H9 (cell line): ENCODE measurements around the gene NTRK2. TPM values are rescaled to one million over a fixed set of nuclear protein-coding genes. Genes with fewer than 3 reads are reported as not detected.

Experiments used
- DNase-seq: peaks from one replicate; pipeline ENCODE4 v3.0.0-alpha.2; 2017
- H2AFZ ChIP-seq: one replicate; pipeline ENCODE4 v1.6.1; 2013; ENCODE audit warnings: mild to moderate bottlenecking, low read length, control low read depth, moderate library complexity
- H2AK5ac ChIP-seq: 2 replicates; pipeline ENCODE4 v1.6.1; 2013; ENCODE audit warnings: low read length, control low read depth, mixed read lengths; ENCODE audit not compliant: insufficient read length
- H2BK120ac ChIP-seq: one replicate; pipeline ENCODE4 v1.6.1; 2013; ENCODE audit warnings: low read depth, mild to moderate bottlenecking, low read length, control low read depth, inconsistent platforms; ENCODE audit not compliant: poor library complexity, severe bottlenecking
- H2BK12ac ChIP-seq: 2 replicates; pipeline ENCODE4 v1.6.1; 2013; ENCODE audit warnings: low read length, control low read depth, mixed read lengths, low read depth; ENCODE audit not compliant: insufficient read length
- H2BK15ac ChIP-seq: 2 replicates; pipeline ENCODE4 v1.6.1; 2013; ENCODE audit warnings: low read depth, low read length, control low read depth
- H2BK20ac ChIP-seq: one replicate; pipeline ENCODE4 v1.6.1; 2013; ENCODE audit warnings: low read depth, mild to moderate bottlenecking, low read length, control low read depth, inconsistent platforms; ENCODE audit not compliant: poor library complexity, severe bottlenecking
- H2BK5ac ChIP-seq: 2 replicates; pipeline ENCODE4 v1.6.1; 2013; ENCODE audit warnings: low read length, control low read depth, mixed read lengths; ENCODE audit not compliant: insufficient read length
- H3K14ac ChIP-seq: 2 replicates; pipeline ENCODE4 v1.6.1; 2013; ENCODE audit warnings: low read length, control low read depth; ENCODE audit not compliant: insufficient read depth
- H3K18ac ChIP-seq: 2 replicates; pipeline ENCODE4 v1.6.1; 2013; ENCODE audit warnings: low read depth, mild to moderate bottlenecking, mixed read lengths, low read length, control low read depth; ENCODE audit not compliant: insufficient read length
- H3K23ac ChIP-seq: 2 replicates; pipeline ENCODE4 v1.6.1; 2013; ENCODE audit warnings: low read length, control low read depth, mixed read lengths, low read depth; ENCODE audit not compliant: insufficient read length
- H3K23me2 ChIP-seq: 2 replicates; pipeline ENCODE4 v1.6.1; 2013; ENCODE audit warnings: low read depth, mild to moderate bottlenecking, mixed read lengths, low read length, control low read depth; ENCODE audit not compliant: insufficient read length, poor library complexity, severe bottlenecking
- H3K27ac ChIP-seq: 2 replicates; pipeline ENCODE4 v1.5.1; 2013; ENCODE audit warnings: low read length, control low read depth, mixed read lengths, low read depth; ENCODE audit not compliant: insufficient read length
- H3K27me3 ChIP-seq: 2 replicates; pipeline ENCODE4 v1.6.1; 2013; ENCODE audit warnings: low read length, control low read depth, inconsistent platforms; ENCODE audit not compliant: insufficient read depth
- H3K4ac ChIP-seq: 2 replicates; pipeline ENCODE4 v1.6.1; 2013; ENCODE audit warnings: low read depth, mild to moderate bottlenecking, control low read depth, inconsistent platforms, low read length, moderate library complexity
- H3K4me1 ChIP-seq: 2 replicates; pipeline ENCODE4 v1.6.1; 2013; ENCODE audit warnings: low read length, control low read depth, inconsistent platforms; ENCODE audit not compliant: insufficient read depth
- H3K4me2 ChIP-seq: 2 replicates; pipeline ENCODE4 v1.6.1; 2013; ENCODE audit warnings: low read length, control low read depth, mixed read lengths; ENCODE audit not compliant: insufficient read length, insufficient read depth
- H3K56ac ChIP-seq: 2 replicates; pipeline ENCODE4 v1.6.1; 2013; ENCODE audit warnings: low read depth, mild to moderate bottlenecking, mixed read lengths, low read length, control low read depth; ENCODE audit not compliant: insufficient read length
- H3K79me1 ChIP-seq: 2 replicates; pipeline ENCODE4 v1.6.1; 2013; ENCODE audit warnings: low read depth, mild to moderate bottlenecking, moderate library complexity, low read length, control low read depth, inconsistent platforms; ENCODE audit not compliant: insufficient read depth, poor library complexity, severe bottlenecking
- H3K79me2 ChIP-seq: 2 replicates; pipeline ENCODE4 v1.6.1; 2013; ENCODE audit warnings: low read length, control low read depth, inconsistent platforms; ENCODE audit not compliant: insufficient read depth
- H3K9ac ChIP-seq: 2 replicates; pipeline ENCODE4 v1.6.1; 2013; ENCODE audit warnings: low read length, control low read depth, mixed read lengths; ENCODE audit not compliant: insufficient read length; ENCODE audit errors: extremely low read depth
- H3K9me3 ChIP-seq: one replicate; pipeline ENCODE4 v1.6.1; 2013; ENCODE audit warnings: low read depth, low read length, inconsistent platforms; ENCODE audit not compliant: control insufficient read depth
- H3T11ph ChIP-seq: one replicate; pipeline ENCODE4 v1.6.1; 2013; ENCODE audit warnings: mild to moderate bottlenecking, low read length, control low read depth, inconsistent platforms
- H4K20me1 ChIP-seq: one replicate; pipeline ENCODE4 v1.6.1; 2013; ENCODE audit not compliant: control insufficient read depth, insufficient read length, insufficient read depth
- H4K5ac ChIP-seq: 2 replicates; pipeline ENCODE4 v1.6.1; 2013; ENCODE audit warnings: low read depth, mild to moderate bottlenecking, mixed read lengths, low read length, control low read depth; ENCODE audit not compliant: insufficient read length
- H4K8ac ChIP-seq: replicated peaks from 2 replicates; pipeline ENCODE4 v1.6.1; 2013; ENCODE audit warnings: low read length, control low read depth, mixed read lengths, low read depth; ENCODE audit not compliant: insufficient read length
- H4K91ac ChIP-seq: 2 replicates; pipeline ENCODE4 v1.6.1; 2013; ENCODE audit warnings: low read depth, mild to moderate bottlenecking, moderate library complexity, mixed read lengths, low read length, control low read depth; ENCODE audit not compliant: insufficient read length
- H3K27ac Mint-ChIP-seq, 3 experiments: 2 replicates in 2 of 3; 3 replicates in 1 of 3; pipeline ENCODE4 v1.8.0; 2020 to 2021; ENCODE audit warnings: mixed read lengths in 3 of 3, mild to moderate bottlenecking in 1 of 3, moderate library complexity in 1 of 3
- H3K27me3 Mint-ChIP-seq: 2 replicates; pipeline ENCODE4 v1.8.0; 2021; ENCODE audit warnings: low read depth, mild to moderate bottlenecking, moderate library complexity, mixed read lengths
- H3K36me3 Mint-ChIP-seq, 3 experiments: 2 replicates in 2 of 3; 3 replicates in 1 of 3; pipeline ENCODE4 v1.8.0; 2020 to 2021; ENCODE audit warnings: low read depth in 3 of 3, mixed read lengths in 3 of 3; ENCODE audit not compliant: insufficient read depth in 1 of 3
- H3K4me1 Mint-ChIP-seq, 2 experiments: 2 replicates each; pipeline ENCODE4 v1.8.0; 2020; ENCODE audit warnings: mixed read lengths in 2 of 2
- H3K4me3 Mint-ChIP-seq, 2 experiments: 2 replicates in 1 of 2; 3 replicates in 1 of 2; pipeline ENCODE4 v1.8.0; 2020 to 2021; ENCODE audit warnings: mild to moderate bottlenecking in 2 of 2, mixed read lengths in 2 of 2, moderate library complexity in 1 of 2
- H3K9me3 Mint-ChIP-seq, 2 experiments: 2 replicates in 1 of 2; 3 replicates in 1 of 2; pipeline ENCODE4 v1.8.0; 2020; ENCODE audit warnings: mild to moderate bottlenecking in 2 of 2, mixed read lengths in 2 of 2, moderate library complexity in 1 of 2
- WGBS: extraction: QIAGEN DNeasy Blood & Tissue Kit; methylation state at CpG from one replicate; pipeline ENCODE4 v1.1.7; 2013; ENCODE audit warnings: missing lambda C conversion rate, low lambda C conversion rate, mixed read lengths; ENCODE audit not compliant: insufficient read length; ENCODE audit errors: extremely low coverage; 5-methylcytosine and 5-hydroxymethylcytosine counted together
- total RNA-seq: library from RNA; stranded (reverse); gene quantifications from 2 replicates; pipeline ENCODE4 v1.2.1, GENCODE V29; 2021
- TF ChIP-seq, protein P1 (sequence below): fragments of 200-600 bp; sonication (generic); conservative IDR thresholded peaks from 3 replicates; pipeline ENCODE4 v1.8.0; 2021; ENCODE audit warnings: antibody characterized with exemption, mild to moderate bottlenecking

NTRK2 gene
- total RNA-seq, 1 experiment from 2014 or later: 0.02 TPM

DNA sequence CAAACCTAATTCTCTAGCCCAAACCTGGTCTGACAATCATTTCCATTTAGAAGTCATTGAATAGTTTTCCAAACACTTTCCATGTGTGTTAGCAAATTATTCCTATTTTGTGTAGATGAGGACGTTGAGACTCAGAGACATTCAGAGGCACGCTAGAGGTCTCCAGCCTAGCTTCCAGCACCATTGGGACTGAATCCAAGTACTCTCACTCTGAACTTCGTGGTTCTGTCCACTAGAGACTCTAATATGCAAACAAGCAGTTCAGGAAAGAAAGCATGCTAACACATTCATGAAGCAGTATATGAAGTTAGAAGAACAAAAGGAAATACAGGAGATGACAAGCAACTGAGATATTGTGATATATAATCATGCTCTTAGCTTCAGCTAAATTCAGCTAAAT, 354.8 kb downstream of the NTRK2 start:
- no peak overlapping the region for H3T11ph ChIP-seq

More for the DNA sequence above, 354.8 kb downstream of the NTRK2 start:
- Histone ChIP-seq H2BK120ac (no peak overlapping the region), H3K4ac (no peak overlapping the region), H2BK15ac (no peak overlapping the region), H3K56ac (no peak overlapping the region), H3K79me2 (no peaks in the 10 kb centered on the region), H4K20me1 (no peaks in the 10 kb centered on the region), H3K79me1 (no peaks in the 10 kb centered on the region), H2BK12ac (no peak overlapping the region), H3K27me3 (no peaks in the 10 kb centered on the region), H3K23ac (no peak overlapping the region), H3K9ac (no peak overlapping the region), H4K91ac (no peak overlapping the region), H4K8ac (no peak overlapping the region), H2BK20ac (no peak overlapping the region), H3K4me2 (no peak overlapping the region), H3K14ac (no peak overlapping the region), H3K27ac (no peak overlapping the region), H3K18ac (no peak overlapping the region), H2BK5ac (no peak overlapping the region), H4K5ac (no peak overlapping the region), H3K9me3 (no peaks in the 10 kb centered on the region), H2AFZ (no peak overlapping the region), H3K4me1 (no peaks in the 10 kb centered on the region), H2AK5ac (no peak overlapping the region), H3K23me2 (no peaks in the 10 kb centered on the region)
- Mint-ChIP-seq H3K4me3 (no peak overlapping the region), H3K27me3 (peaks cover 2% of the 10 kb centered on the region; the same call in 1 of the 2 replicates), H3K36me3 (no peaks in the 10 kb centered on the region), H3K9me3 (no peaks in the 10 kb centered on the region; a peak in 1 of 5 replicates), H3K4me1 (no peaks in the 10 kb centered on the region), H3K27ac (no peak overlapping the region)
- no CpG with 5 or more reads among the region's 3 CpGs for WGBS
- TF ChIP-seq, protein P1, sequence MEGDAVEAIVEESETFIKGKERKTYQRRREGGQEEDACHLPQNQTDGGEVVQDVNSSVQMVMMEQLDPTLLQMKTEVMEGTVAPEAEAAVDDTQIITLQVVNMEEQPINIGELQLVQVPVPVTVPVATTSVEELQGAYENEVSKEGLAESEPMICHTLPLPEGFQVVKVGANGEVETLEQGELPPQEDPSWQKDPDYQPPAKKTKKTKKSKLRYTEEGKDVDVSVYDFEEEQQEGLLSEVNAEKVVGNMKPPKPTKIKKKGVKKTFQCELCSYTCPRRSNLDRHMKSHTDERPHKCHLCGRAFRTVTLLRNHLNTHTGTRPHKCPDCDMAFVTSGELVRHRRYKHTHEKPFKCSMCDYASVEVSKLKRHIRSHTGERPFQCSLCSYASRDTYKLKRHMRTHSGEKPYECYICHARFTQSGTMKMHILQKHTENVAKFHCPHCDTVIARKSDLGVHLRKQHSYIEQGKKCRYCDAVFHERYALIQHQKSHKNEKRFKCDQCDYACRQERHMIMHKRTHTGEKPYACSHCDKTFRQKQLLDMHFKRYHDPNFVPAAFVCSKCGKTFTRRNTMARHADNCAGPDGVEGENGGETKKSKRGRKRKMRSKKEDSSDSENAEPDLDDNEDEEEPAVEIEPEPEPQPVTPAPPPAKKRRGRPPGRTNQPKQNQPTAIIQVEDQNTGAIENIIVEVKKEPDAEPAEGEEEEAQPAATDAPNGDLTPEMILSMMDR: no peak
- no peak for DNase-seq
